GM12874 (cell line): ENCODE data around the gene GPR37.

Source experiments
- CTCF ChIP-seq: IDR thresholded peaks from 2 replicates; pipeline ENCODE4 v1.5.1; 2011; ENCODE audit warnings: low read depth, mild to moderate bottlenecking, control low read depth, low read length, moderate library complexity; ENCODE audit not compliant: insufficient read depth

GPR37 gene

DNA sequence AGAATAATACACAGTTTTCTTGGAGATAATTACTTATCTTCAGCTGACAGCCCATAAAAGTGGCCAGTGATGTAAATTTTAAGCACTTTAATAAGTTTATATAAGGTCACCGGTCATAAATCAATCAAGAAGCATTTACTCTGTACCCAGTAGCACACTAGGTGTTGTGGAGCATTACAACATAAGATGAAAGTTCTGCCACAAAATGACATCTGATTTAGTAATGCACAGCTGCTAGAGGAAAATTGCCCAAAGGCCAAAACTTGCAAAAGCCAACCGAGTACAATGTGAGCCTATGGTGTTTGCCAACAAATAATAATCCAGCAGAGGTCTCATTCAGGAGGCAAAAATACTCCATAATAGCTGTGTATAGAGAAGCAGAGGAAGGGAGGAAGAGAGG lies 63.6 kb downstream of the GPR37 start:
- TF ChIP-seq CTCF, result no peak

- TF ChIP-seq CTCF, result no peak
Observed at GRCh38 chr7:124700655-124701054, 64.9 kb downstream of the GPR37 start.

GRCh38 chr7:124698964-124699363 lies 66.6 kb downstream of the GPR37 start:
- no peak for TF ChIP-seq CTCF

- TF ChIP-seq CTCF, result no peak
Observed at GRCh38 chr7:124697746-124698145, 67.8 kb downstream of the GPR37 start.
